Mucosa of gallbladder (tissue), 1 donor: ENCODE measurements around the gene CFD. TPM values are rescaled to one million over a fixed set of nuclear protein-coding genes. Genes with fewer than 3 reads are reported as not detected.
"Not testable (repeated sequence)": the region's sequence is repeated elsewhere in the genome, so short reads cannot be mapped to it uniquely, and the experiment has no call there.

ENCODE experiments used
- DNase-seq: peaks from one replicate; pipeline ENCODE4 v3.0.0-alpha.2; 2020; ENCODE audit warnings: low spot score
- total RNA-seq: library from RNA; stranded (reverse); gene quantifications from one replicate; pipeline ENCODE4 v1.2.1, GENCODE V29; 2021
- donor health status: DM: no; HTN: no; CAD: no.

Gene CFD
- total RNA-seq, 1 donor from 2014 or later = 133 TPM

DNA sequence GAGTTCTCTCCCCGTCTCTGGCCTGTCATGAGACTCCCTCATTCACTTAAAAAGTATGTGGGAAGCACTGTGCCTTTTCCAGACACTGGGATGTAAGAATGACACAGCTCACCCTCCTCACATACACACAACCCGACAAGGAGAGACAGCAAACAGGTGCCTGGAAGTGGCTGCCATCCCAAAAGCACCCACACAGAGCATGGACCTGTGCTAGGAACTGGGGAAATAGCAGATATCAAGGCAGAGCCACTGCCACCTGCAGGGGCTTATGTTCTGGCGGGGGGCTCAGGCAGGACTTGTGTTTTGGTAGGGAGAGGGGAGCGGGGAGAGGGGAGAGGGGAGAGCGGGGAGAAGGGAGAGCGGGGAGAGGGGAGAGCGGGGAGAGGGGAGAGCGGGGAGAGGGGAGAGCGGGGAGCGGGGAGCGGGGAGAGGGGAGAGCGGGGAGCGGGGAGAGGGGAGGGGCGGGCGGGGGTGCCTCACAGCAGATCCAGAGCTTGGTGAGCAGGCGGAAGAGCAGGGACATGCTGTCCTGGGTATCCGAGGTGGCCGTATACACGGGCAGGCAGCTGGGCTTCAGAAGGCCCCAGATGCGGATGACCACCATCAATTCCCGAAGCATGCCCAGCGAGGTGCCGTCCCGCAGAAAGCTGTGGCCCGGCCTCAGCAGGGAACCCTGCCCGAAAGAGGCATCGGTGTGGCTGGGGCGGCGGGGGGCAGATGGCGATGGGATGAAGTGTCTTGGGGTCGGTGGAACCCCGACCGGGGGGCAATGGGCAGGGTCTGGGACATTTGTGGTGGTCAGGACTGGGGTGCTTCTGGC lies 12.2 kb downstream of the CFD start:
- no peak for DNase-seq

DNA sequence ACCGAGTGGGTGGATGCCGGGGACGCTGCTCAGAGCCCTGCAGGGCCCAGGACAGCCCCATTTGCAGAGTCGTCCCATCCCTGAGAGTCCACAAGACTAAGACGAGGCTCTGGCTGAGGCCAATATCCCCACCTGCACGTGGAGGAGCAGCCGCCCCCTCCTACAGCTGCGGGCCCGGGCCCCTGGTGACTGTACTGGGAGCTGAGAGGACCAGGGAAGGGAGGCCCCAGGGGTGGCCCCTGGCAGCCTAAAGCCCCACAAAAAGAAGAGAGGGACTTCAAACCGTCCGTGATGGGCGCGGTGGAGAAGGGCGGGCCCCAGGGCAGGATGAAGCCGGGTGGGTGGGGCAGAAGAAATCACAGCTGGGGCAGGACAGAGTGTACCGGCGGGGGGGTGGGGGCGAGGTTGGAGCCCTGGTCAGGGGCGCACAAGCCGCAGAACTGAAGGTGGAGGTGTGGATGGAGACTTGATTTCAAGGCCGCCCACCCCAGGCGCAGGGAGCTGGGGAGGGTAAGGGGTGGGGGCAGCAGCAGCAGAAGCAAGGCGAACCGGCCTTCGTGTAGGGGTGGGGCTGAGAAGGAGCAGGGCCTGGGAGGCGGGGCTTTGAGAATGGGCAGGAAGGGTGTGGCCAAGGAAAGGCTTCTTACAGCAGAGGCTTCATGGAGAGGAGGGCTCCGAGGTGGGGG lies 12.9 kb downstream of the CFD start:
- DNase-seq = peak; percentile 42

DNA sequence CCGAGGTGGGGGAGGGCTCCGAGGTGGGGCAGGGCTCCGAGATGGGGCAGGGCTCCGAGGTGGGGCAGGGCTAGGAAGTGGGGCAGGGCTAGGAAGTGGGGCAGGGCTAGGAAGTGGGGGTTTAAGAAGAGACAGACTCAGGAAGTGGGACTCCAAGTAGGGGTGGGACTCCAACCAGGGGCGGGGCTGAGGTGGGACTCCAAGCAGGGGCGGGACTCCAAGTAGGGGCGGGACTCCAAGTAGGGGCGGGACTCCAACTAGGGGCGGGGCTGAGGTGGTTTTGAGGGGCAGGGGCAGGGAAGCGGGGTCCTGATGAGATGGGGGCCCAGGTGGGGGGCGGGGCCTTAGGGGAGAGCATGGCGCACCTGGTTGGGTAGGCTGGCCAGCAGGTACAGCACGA lies 13.6 kb downstream of the CFD start:
- no peak for DNase-seq

DNA sequence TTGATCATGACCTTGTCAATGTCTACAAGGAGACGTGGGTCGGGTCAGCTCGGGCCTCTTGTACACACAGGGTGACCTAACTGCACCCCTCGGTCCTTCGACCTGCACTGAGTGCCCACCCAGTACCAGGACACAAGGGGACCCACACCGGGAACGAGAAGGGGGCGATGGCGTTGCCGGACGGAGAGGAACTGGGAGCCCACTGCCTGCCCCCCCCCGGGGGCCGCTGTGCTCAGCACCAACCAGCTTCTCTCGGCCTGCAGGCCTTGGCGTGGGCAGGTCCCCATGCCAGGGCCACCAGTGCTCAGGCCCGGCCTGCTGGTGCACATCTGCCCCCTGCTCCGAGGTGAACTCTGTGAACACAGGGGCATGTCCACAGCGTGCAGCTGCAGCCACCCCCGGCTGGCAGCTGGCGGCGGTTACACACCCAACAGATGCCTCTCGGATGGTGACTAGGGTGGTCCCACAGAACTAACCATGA lies 14.1 kb downstream of the CFD start:
- DNase-seq = no peak

DNA sequence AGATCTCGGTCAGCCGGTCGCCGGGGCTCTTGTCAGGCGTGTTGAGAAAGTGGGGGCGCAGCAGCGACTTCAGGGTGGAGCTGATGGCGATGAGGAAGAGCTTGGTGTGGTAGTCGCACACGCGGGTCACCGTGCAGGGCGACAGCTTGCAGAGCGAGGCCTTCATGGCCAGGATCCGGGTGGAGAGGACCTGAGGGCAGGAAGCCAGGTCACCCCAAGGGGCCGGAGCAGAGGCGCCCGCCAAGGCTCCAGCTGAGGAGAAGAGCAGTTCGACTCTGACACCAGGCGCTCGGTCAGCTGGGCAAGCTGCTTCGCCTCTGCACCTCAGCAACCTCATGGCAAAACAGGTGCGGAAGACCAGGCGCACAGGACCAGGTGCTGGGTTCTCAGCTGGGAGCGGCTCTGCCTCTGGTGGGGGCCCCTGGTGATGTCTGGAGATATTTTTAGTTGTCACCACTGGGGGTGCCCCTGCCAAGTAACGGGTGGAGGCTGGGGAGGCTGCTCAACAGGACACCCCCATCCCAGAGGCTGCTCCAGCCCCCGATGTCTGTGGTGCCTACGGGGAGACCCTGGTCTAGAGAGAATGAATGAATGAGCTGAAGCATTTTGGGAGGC lies 15.9 kb downstream of the CFD start:
- no peak for DNase-seq

DNA sequence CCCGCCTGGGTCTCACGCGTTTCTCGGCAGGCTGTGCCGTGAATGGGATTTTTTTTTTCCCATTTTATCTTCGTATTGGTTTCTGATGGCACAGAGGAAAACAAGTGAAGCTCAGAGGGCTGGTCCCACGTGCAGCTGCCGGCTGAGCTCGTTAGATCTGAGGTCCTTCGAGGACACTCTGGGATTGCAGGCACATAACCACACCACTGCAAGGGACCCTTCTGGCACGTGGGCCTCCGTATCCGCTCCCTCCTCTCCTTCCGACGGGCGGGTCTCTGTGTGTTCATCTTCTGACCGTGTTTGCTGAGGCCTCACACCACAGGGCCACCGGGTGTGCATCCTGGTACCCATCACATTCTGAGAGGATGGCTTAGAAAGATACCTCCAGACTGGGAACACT lies 16.6 kb downstream of the CFD start:
- no peak for DNase-seq

DNA sequence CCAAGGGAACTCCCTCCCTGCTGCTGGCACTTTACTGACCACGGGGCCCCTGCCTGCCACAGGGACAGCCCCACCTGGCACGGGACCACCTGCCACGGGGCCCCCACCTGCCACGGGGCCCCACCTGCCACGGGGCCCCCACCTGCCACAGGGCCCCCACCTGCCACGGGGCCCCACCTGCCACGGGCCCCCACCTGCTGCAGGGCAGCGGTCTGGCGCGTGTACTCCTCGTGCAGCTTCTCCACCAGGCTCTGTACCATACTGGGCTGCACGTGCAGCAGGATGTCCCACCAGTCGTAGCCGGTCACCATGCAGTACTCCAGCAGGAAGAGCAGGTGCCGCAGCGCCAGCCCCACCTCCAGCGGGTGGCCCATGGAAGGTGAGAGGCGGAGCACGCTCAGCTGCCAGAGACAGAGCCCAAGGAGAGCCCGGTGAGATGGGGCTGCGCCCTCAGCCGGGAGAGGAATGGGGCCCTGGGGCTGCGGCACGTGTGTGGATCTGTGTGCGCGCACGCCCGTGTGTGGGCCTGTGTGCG lies 17.4 kb downstream of the CFD start:
- DNase-seq = no peak

DNA sequence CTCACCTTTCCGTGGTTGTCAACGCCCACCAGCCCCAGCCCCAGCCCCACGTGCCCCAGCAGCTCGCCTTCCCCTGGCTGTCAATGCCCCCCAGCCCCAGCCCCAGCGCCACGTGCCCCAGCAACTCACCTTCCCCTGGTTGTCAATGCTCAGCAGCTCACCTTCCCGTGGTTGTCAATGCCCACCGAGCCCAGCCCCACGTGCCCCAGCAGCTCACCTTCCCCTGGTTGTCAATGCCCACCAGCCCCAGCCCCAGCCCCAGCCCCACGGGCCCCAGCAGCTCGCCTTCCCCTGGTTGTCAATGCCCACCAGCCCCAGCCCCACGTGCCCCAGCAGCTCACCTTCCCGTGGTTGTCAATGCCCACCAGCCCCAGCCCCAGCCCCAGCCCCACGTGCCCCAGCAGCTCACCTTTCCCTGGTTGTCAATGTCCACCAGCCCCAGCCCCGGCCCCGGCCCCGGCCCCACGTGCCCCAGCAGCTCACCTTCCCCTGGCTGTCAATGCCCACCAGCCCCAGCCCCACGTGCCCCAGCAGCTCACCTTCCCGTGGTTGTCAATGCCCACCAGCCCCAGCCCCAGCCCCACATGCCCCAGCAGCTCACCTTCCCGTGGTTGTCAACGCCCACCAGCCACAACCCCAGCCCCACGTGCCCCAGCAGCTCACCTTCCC lies 18.7 kb downstream of the CFD start:
- not testable (repeated sequence) for DNase-seq

DNA sequence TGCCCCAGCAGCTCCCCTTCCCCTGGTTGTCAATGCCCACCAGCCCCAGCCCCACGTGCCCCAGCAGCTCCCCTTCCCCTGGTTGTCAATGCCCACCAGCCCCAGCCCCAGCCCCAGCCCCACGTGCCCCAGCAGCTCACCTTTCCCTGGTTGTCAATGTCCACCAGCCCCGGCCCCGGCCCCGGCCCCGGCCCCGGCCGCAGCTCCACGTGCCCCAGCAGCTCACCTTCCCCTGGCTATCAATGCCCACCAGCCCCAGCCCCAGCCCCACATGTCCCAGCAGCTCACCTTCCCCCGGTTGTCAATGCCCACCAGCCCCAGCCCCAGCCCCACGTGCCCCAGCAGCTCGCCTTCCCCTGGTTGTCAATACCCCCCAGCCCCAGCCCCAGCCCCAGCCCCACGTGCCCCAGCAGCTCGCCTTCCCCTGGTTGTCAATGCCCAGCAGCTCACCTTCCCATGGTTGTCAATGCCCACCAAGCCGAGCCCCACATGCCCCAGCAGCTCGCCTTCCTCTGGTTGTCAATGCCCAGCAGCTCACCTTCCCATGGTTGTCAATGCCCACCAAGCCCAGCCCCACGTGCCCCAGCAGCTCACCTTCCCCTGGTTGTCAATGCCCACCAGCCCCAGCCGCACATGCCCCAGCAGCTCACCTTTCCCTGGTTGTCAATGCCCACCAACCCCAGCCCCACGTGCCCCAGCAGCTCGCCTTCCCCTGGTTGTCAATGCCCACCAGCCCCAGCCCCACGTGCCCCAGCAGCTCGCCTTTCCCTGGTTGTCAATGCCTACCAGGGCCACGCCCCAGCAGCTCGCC lies 19.5 kb downstream of the CFD start:
- not testable (repeated sequence) for DNase-seq

DNA sequence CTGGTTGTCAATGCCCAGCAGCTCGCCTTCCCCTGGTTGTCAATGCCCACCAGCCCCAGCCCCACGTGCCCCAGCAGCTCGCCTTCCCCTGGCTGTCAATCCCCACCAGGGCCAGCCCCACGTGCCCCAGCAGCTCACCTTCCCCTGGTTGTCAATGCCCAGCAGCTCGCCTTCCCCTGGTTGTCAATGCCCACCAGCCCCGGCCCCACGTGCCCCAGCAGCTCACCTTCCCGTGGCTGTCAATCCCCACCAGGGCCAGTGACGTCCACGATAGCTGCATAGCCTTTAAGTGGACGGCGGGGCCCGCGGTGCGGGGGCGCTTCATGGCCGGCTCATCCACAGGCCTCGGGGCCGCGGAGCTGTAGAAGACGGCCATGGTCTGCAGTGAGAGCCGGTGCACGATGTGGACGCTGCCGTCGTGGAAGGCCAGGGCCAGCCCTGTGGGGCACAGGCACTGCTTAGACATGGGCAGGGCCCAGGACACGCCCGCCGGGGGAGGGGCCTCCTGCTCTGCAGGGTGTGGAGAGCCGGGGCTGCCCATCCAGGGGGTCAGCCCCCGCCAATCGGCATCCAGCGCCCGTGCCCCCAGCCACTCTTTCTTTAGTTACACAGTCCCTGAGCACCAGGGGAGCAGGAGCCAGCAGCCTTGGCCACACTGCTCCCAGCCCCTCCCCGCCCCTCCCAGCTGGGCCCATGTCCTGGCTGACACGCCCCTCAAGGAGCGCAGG lies 20.4 kb downstream of the CFD start:
- DNase-seq = no peak

DNA sequence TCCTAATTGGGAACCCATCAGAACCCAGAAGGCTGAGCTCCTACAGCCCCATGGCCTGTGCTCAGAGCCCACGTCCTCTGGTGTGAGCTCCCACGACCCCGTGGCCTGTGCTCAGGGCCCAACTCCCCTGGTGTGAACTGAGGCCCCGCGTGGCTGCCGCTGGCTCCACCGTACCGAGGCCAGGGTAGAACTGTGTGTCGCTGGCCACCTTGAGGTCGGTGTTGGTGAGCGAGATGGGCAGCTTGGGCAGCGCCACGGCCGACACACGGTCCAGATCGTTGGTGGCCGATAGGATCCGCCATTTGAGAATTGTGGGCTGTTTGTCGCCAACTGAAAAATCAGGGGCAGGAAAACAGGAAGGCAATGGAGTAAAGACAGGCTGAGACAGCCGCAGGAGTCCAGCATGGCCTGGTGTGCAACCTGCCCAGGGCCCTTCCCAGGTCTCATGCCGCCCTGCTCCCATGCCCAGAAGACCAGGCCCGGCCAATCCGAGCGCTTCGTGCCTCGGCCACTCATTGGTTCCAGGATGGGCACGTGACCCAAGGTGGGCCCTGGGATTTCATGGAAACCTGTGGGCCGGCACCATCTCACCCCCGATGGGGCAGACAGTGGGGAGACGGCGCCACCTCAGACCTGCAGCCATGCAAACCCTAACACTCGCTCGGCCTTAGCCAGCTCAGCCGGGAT lies 22.1 kb downstream of the CFD start:
- no peak for DNase-seq

DNA sequence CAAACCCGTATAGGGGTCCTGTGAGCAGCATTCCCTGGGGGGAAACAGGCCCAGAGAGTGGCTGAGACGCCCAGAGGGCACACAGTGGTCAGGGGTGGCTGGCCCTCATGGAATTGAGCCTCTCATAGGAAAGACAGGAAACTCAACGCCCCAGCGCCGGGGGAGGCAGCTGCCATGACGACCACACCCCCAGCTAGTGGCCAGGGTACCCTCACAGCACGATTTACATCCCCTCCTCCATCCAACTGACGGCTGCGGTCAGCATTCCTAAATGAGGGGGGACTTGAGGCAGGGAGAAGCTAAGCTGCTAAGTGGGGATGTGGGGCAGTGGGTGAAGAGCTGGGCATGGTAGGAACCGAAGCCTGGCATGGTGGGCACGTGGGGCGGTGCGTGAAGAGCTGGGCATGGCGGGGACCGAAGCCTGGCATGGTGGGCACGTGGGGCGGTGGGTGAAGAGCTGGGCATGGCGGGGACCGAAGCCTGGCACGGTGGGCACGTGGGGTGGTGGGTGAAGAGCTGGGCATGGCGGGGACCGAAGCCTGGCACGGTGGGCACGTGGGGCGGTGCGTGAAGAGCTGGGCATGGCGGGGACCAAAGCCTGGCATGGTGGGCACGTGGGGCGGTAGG lies 23.5 kb downstream of the CFD start:
- DNase-seq = no peak

DNA sequence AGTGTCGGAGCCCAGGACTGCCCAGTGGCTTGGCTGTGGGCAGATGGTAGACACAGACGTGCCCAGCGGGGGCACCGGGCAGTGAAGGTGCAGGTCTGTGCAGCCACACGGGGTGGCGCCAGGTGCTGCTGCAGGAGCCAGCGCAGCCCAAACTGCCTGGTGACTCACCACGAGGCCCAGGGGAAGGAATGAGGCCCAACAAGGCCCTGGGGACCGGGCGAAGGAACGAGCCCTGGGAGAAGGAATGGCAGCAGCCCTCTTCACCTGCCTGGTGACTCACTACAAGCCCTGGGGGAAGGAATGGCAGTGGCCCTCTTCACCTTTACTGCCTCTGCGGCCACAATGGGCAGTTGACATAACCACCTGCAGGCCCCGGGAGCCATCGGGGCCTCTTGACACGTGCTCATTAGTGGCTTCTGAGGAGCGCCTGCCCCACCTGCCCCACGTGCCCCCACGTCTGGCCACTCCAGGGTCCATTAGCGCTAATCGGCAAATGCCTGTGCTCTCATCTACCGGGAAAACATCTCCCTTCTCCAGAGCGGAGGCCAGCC lies 24.3 kb downstream of the CFD start:
- no peak for DNase-seq

DNA sequence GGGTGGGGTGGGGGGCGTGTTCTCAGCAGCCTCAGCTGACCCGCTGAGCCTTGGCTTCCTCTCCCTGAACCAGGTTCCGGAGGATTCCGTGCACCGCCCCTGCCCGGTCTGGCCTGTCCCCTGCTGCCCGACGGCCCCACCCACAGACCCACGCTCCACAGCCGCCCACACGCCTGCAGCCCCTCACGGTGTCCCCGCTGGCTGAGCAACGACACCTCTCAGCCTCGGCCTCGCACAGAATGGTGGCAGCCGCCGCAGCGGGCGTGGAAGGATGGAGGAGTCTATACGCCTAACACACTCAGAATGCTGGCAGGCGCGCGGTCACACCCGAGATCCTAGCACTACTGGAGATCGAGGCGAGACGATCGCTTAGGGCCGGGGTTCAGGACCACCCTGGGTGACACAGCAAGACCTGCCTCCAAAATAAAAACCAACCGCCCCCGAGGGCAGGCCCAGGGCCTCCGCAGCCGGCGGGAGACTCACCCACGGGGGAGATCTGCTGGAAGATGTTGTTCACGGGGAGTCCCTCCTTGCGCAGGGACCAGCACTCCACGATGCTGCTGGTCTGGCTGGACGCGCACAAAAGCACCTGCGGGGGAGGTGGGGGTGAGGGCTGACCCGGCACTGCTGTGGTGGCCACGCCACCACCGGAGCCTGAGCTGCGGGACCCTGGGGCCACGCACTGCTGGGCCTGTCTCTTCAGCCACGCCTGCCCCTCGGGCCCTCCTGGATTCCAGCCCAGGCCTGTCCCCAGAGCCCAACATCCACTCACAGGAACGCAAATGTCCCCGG lies 25.2 kb downstream of the CFD start:
- no peak for DNase-seq

DNA sequence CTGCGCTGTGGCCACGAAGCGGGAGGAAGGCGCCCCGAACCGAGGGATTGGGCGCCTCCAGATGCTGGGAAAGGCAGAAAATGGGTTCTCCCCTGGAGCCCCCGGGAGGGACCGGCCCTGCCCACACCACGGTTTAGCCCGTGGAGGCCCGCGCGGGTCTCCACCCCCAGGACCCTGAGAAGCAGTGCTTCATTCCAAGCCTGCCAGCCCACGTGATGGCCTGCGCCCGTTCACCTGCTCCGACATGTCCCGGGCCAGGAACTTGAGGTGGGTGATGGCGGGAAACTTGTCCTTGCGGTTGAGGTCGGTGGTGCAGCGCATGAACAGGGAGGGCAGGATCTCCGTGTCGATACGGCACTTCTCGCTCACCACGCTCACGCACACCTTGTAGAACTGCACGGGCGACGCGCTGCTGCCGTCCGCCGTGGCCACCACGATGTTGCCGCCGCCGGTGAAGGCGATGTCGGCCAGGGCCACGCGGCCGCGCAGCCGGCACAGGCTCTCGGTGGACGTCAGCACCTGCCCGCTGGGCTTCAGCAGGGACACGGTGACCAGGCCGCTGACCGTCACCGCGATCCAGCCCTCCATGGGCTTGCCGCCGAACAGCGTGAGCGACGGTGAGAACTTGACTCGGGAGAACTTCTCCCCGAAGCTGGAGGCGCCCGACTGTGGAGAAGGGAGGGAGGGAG lies 26.2 kb downstream of the CFD start:
- no peak for DNase-seq

DNA sequence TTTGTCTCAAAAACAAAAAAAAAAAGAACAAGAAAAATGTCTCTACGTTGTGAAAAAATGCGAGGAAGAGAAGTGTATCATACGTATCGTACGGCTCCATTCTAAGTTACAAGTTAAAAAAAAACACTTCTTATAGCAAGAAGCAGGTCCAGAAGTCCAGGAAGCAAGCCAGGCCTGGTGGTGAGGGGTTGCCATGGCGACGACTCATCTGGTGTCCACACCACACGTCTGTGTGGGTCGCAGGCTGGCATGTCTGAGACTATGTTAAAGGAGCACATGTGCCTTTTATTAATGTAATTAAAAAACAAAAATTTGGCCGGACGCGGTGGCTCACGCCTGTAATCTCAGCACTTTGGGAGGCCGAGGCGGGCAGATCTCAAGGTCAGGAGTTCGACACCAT lies 27.6 kb downstream of the CFD start:
- DNase-seq = no peak

DNA sequence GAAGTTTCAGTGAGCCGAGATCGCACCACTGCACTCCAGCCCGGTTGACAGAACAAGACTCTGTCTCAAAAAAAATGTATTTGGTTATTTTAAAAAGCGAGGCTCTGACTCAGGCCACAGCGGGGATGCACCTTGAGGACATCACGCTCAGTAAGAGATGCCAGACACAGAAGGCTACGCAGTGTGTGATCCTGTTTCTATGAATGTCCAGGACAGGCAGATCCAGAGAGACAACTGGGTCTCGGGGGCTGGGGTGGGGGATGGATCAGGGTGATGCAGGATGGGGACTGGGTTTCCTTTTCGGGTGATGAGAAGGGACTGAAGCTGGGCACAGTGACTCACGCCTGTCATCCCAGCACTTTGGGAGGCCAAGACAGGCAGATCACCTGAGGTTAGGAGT lies 28.1 kb downstream of the CFD start:
- DNase-seq = no peak
